ENCODE results near the gene DNAJC22. TPM values are rescaled to one million over a fixed set of nuclear protein-coding genes. Genes with fewer than 3 reads are reported as not detected.

DNAJC22 gene
- total RNA-seq, 1 donor from 2014 or later = 0.26 TPM

GRCh38 chr12:49336645-49337584, 9.8 kb upstream of the DNAJC22 start, which contains the start of gene C1QL4:
Gene C1QL4, minus strand, starts transcription at chr12:49337188. Its CDS starts 711 bp downstream, at chr12:49336477.
- DNase-seq (ENCODE audit: low read depth) = peak; percentile 32
- Histone ChIP-seq H3K27me3 (ENCODE audit: control insufficient read depth, insufficient read depth, low read length) (peaks cover 33% of the 10 kb centered on the region), H3K36me3 (ENCODE audit: control insufficient read depth, insufficient read depth, low read length) (no peaks in the 10 kb centered on the region), H3K4me3 (ENCODE audit: low read depth, low read length) (peak within 1 kb of the TSS; percentile 17)
- peak; percentile 82 for TF ChIP-seq CTCF (IDR thresholded peaks at IDR 0.05; ENCODE audit: insufficient read depth, low read length, severe bottlenecking)
- FAIRE-seq = no peak

- DNase-seq (ENCODE audit: low read depth) (no peak), FAIRE-seq (no peak)
- Histone ChIP-seq H3K36me3 (ENCODE audit: control insufficient read depth, insufficient read depth, low read length) (no peaks in the 10 kb centered on the region), H3K27me3 (ENCODE audit: control insufficient read depth, insufficient read depth, low read length) (peaks cover 44% of the 10 kb centered on the region), H3K4me3 (ENCODE audit: low read depth, low read length) (no peak overlapping the region)
- no peak for TF ChIP-seq CTCF (IDR thresholded peaks at IDR 0.05; ENCODE audit: insufficient read depth, low read length, severe bottlenecking)
Measured at GRCh38 chr12:49338830-49339463, 7.7 kb upstream of the DNAJC22 start.

GRCh38 chr12:49339464-49339861, 7.2 kb upstream of the DNAJC22 start:
- FAIRE-seq (no peak), DNase-seq (ENCODE audit: low read depth) (no peak)
- peaks cover 44% of the 10 kb centered on the region for H3K27me3 ChIP-seq (ENCODE audit: control insufficient read depth, insufficient read depth, low read length)
- no peak overlapping the region for H3K4me3 ChIP-seq (ENCODE audit: low read depth, low read length)
- TF ChIP-seq CTCF (IDR thresholded peaks at IDR 0.05; ENCODE audit: insufficient read depth, low read length, severe bottlenecking) = no peak
- H3K36me3 ChIP-seq (ENCODE audit: control insufficient read depth, insufficient read depth, low read length) = no peaks in the 10 kb centered on the region

GRCh38 chr12:49340095-49340870, 6.4 kb upstream of the DNAJC22 start:
- Histone ChIP-seq H3K4me3 (ENCODE audit: low read depth, low read length) (no peak overlapping the region), H3K36me3 (ENCODE audit: control insufficient read depth, insufficient read depth, low read length) (no peaks in the 10 kb centered on the region), H3K27me3 (ENCODE audit: control insufficient read depth, insufficient read depth, low read length) (peaks cover 46% of the 10 kb centered on the region)
- no peak for TF ChIP-seq CTCF (IDR thresholded peaks at IDR 0.05; ENCODE audit: insufficient read depth, low read length, severe bottlenecking)
- DNase-seq (ENCODE audit: low read depth) (no peak), FAIRE-seq (no peak)

- H3K27me3 ChIP-seq (ENCODE audit: control insufficient read depth, insufficient read depth, low read length) = peaks cover 43% of the 10 kb centered on the region
- no peak for TF ChIP-seq CTCF (IDR thresholded peaks at IDR 0.05; ENCODE audit: insufficient read depth, low read length, severe bottlenecking)
- no peak overlapping the region for H3K4me3 ChIP-seq (ENCODE audit: low read depth, low read length)
- DNase-seq (ENCODE audit: low read depth) (no peak), FAIRE-seq (no peak)
- no peaks in the 10 kb centered on the region for H3K36me3 ChIP-seq (ENCODE audit: control insufficient read depth, insufficient read depth, low read length)
Measured at GRCh38 chr12:49340971-49341776, 5.5 kb upstream of the DNAJC22 start.
